Embryonic facial prominence (tissue), 1 donor: ENCODE data around the gene PCGF2.

Source experiments
- DNase-seq: peaks from one replicate; pipeline ENCODE4 v3.0.0-alpha.2; 2016; ENCODE audit errors: extremely low spot score

The PCGF2 gene

GRCh38 chr17:38751144-38751807 lies 3.1 kb upstream of the PCGF2 start:
- DNase-seq = no peak

- DNase-seq = no peak
These were observed 2.4 kb upstream of the PCGF2 start for GRCh38 chr17:38750312-38751121.

- DNase-seq = no peak
These were observed 1.8 kb upstream of the PCGF2 start for GRCh38 chr17:38750044-38750311.

- DNase-seq = no peak
These were observed 1.3 kb upstream of the PCGF2 start for GRCh38 chr17:38749223-38750043.

- DNase-seq = no peak
These were observed 721 bp upstream of the PCGF2 start for GRCh38 chr17:38748892-38749222.

GRCh38 chr17:38747463-38748148 lies 530 bp downstream of the PCGF2 start:
- no peak for DNase-seq

- DNase-seq = no peak
These were observed 1.2 kb downstream of the PCGF2 start for GRCh38 chr17:38746849-38747462.

- DNase-seq = no peak
These were observed 1.9 kb downstream of the PCGF2 start for GRCh38 chr17:38746004-38746848.

GRCh38 chr17:38745545-38745944 lies 2.6 kb downstream of the PCGF2 start:
- no peak for DNase-seq

GRCh38 chr17:38743556-38744171 lies 4.5 kb downstream of the PCGF2 start:
- DNase-seq = no peak

- DNase-seq = peak; percentile 95
These were observed 5.5 kb downstream of the PCGF2 start for GRCh38 chr17:38742411-38743308.

GRCh38 chr17:38741921-38742410 lies 6.2 kb downstream of the PCGF2 start:
- DNase-seq = peak; percentile 68

- no peak for DNase-seq
These were observed 6.7 kb downstream of the PCGF2 start for GRCh38 chr17:38741461-38741860.

- no peak for DNase-seq
These were observed 7.3 kb downstream of the PCGF2 start for GRCh38 chr17:38740806-38741205.

GRCh38 chr17:38740044-38740443 lies 8.1 kb downstream of the PCGF2 start:
- DNase-seq = no peak

- DNase-seq = no peak
These were observed 8.8 kb downstream of the PCGF2 start for GRCh38 chr17:38739305-38739704.

GRCh38 chr17:38738686-38739085 lies 9.4 kb downstream of the PCGF2 start:
- no peak for DNase-seq

- no peak for DNase-seq
These were observed 10.0 kb downstream of the PCGF2 start for GRCh38 chr17:38738007-38738662.
